ENCODE data around the gene NTSR1.

NTSR1 gene

DNA sequence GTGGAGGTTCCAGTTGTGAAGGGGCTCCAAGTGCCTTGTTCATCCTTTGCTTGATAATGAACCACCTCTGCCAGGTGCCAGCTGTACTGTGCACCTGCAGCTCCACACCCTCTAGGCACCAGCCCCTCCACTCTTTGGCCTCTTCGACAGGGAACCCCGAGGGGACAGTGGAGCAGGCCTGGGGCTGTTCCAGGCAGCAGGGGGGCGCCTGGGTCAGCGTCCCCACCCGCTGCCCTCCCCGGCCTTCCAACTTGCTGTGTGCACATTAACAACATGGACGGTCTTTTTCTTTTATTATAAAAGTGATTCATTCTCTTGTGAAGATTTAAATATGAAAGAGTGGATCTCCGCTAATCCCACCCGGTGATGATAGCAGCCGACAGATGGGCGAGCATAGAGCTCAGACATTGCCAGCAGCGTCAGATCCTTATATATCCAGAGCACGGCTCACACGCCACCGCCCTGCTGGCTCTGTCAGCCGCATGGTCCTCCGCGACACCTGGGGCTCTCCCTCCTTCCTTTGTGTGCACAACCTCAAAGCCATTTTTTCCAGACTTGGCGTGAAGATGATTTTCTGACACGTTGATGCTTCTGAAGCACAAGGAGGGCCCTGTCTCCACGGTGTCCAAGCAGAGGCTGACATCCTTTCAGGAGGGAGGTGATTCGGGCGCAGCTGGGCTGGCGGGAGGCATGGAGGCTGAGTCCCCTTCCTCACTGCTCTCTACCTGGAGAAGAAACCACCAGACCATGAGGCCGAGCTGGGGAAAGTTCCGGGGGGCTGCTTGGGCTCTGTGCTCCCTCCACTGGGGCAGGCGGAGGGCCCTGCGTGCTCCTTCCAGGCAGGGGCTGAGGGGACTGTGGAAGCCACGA, 65.4 kb downstream of the NTSR1 start:
- no peak for DNase-seq

- DNase-seq, result no peak
Observed at GRCh38 chr20:62774762-62775161, 66.1 kb downstream of the NTSR1 start.

GRCh38 chr20:62775206-62775605, 66.6 kb downstream of the NTSR1 start:
- no peak for DNase-seq

- no peak for DNase-seq
Observed at GRCh38 chr20:62776035-62776691, 67.5 kb downstream of the NTSR1 start.

- peak; percentile 82 for DNase-seq
Observed at GRCh38 chr20:62776692-62777527, 68.3 kb downstream of the NTSR1 start.

DNA sequence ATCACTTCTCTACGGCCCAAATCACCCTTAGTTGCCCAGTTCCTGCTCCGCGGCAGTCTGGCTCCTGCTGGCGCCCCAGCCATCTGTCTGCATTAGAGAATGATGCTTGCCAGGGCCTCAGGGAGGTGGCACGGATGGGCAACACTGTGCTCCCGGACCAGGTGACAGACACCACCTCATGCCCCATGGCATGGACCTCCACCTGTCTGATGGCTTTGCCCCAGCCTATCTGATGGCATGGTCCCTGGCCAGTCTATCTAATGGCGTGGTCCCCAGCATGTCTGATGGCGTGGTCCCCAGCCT, 68.8 kb downstream of the NTSR1 start:
- DNase-seq, result no peak

GRCh38 chr20:62778058-62778457, 69.4 kb downstream of the NTSR1 start:
- no peak for DNase-seq

GRCh38 chr20:62778601-62779416, 70.2 kb downstream of the NTSR1 start:
- no peak for DNase-seq

DNA sequence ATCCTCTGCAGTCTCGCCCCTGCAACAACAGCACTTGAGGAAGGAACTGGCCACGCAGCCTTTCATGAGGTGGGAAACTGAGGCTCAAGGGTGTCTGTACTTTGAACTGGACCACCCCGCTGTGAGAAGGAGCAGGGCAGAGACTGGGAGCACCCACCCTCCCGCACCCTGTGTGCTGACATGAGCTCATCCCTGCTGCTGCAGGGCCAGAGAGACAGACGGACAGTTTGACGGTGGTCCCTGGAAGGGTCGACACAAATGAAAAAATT, 70.7 kb downstream of the NTSR1 start:
- no peak for DNase-seq

- DNase-seq, result no peak
Observed at GRCh38 chr20:62780204-62780603, 71.6 kb downstream of the NTSR1 start.

DNA sequence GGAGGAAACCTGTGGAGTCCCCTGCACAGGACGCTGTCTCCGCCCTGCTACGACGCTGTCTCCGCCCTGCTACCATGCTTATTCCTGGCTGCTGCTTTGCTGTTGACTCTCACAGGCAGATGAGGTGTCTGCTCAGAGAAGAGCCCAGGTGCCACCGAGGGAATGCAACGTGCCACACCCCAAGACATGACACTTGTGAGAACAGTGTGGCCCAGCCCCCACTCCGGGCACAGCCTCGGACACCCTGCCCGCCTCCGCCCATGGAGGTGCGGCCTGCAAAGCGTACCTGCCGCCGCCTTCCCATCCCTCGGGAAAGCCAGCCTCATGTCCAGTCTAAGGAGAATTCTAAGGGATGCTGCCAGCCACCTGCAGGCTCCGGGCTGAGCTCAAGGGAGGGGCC, 72.1 kb downstream of the NTSR1 start:
- no peak for DNase-seq

DNA sequence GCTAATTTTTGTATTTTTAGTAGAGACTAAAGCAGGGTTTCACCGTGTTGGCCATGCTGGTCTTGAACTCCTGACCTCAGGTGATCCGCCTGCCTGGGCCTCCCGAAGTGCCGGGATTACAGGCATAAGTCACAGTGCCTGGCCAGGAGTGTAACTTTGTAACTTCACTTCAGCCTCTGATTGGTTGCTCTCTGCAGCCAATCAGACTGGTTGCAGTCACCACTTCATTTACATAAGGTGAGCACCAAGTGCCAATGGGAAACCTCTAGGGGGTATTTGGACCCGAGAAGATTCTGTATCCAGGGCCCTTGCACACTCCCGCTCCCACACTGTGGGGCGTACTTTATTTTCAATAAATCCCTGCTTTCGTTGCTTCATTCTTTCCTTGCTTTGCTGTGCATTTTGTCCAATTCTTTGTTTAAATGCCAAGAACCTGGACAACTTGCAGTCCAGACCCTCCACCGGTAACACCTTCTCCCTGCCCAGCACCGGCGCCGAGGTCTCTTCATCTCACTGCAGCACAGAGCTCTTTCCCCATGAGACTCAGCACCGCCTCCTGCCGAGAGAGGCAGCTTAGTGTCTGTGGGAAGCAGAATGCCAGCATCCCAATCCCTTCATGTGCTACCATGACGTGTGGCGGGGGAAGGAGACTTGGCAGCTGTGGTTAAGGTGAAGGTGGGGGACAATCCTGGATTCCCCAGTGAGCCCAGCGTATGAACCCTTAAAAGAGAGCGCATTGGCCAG, 73.7 kb downstream of the NTSR1 start:
- no peak for DNase-seq

- DNase-seq, result no peak
Observed at GRCh38 chr20:62782893-62783278, 74.2 kb downstream of the NTSR1 start.

DNA sequence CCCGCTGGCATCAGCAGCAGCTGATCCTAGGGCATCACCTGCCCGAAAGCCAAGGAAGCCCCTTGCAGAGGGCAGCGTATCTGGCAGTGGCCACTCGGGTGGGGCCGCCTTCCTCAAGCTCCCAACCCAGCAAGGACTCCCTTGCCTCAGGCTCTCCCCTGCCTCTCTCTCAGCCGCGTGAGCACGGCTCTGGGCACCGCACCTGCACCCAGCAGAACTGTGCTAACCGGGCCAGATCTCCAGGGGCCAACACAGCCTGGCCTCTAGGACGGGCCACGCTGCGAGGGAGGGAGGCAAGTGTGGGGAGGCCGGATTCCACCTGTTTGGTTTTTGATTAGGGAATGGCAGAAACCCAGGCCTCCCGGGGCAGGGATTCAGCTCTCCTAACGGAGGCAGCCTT, 75.9 kb downstream of the NTSR1 start:
- no peak for DNase-seq

DNA sequence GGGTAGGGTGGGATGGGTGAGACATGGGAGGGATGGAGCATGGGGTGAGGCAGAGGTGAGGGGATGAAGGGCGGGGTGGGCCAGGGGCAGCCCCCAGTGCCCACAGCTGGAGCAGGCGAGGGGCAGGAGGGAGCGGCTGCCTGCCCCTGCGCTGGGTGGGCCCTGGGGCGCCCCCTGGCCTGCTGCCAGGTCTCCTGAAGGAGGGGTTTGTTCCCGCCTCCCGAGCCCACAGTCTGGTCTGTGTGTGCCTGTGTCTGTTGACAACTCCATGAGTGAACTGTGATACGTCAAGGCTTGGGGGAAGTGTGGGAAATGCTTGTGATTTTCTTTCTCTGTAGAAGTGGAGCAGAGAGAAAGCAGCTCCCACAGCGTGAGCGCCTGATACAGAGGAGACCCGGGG, 76.8 kb downstream of the NTSR1 start:
- no peak for DNase-seq

DNA sequence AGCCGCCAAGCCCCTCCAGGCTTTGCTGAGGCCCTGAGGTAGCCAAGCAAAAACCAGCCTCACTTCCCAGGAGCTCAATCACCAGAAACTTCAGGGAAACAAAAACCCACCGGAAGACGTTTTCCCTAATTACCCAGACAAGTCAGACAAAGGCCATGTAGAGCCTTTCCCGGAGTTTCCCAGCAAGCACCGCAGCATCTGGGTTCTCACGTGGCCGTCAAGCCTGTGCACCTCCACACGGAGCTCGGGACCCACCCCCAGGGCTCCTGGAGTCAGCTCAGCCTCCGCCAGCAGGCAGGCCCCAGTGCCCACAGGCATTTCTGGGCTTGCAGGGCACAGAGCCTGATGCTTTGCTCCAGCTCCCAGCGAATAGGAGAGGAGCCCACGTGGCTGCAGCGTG, 77.5 kb downstream of the NTSR1 start:
- DNase-seq, result no peak

GRCh38 chr20:62787321-62787720, 78.7 kb downstream of the NTSR1 start:
- no peak for DNase-seq

DNA sequence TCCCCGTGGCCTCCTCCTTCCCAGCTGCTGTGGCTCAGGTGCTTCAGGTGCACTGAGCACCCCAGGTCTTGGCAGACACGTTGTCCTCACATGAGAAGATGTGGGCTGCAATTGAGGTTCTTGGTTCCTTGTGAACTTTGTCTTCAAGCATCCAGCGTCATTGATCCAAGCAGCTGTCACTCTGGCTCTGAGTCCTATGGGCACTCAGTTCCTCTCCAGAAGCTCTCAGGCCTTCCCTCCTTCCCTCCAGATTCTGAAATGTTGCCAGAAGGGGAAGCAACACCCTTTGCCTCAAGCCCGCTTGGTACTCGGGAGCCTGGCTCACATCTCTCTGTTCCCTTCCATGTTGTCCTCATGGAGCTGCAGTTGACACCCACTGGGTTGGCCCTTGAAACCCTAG, 79.2 kb downstream of the NTSR1 start:
- DNase-seq, result no peak

DNA sequence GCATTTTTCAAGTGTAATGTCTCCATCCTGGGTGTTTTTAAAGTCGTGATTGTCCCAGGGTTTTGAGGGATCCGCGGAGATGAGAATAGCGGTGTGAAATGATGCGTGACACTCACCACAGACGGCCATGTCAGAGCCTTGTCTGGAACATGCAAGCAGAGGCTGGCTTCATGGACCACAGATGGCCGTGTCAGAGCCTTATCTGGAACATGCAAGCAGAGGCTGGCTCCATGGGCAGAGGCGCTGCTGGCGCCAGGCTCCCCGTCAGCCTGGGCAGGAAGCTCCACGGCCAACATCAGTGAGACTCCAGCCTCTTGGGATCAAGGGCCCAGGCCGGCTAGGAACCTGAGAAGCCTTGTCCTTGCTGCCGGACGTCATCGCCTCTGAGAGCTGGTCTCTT, 80.0 kb downstream of the NTSR1 start:
- DNase-seq, result no peak

DNA sequence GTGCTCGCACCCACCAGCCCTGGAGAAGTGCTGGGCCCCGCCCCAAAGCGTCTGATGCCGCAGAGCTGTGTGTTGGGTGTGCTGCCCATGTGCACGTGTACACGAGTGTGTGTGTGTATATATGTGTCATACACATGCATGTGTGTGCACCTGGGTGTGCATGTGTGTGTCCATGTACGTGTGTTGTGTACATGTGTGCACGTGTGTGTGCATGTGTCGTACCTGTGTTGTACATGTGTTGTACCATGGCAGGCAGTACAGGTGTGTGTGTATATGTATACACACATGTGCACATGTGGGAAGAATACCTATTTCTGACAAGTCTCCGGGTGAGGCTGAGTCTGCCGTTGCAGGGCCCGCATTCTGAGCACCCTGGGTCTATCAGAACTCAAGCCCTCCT, 81.4 kb downstream of the NTSR1 start:
- no peak for DNase-seq

GRCh38 chr20:62791301-62792181, 82.9 kb downstream of the NTSR1 start:
- peak; percentile 87 for DNase-seq

Data from activated CD4-positive, alpha-beta T cell treated with anti-CD3 and anti-CD28 coated beads, Interleukin-10, Interleukin-2, amounts not matched to agents 100 ng/mL and 50 ng/mL, durations not matched to agents 16 hours and 8 hours (primary cell).